LoVo (cell line): ENCODE data around the gene JAZF1.
A peak's percentile ranks its signal among the peaks of the same experiment; 100 is the strongest.

Source experiments
- DNase-seq: peaks from one replicate; pipeline ENCODE4 v3.0.0-alpha.2; 2016; ENCODE audit warnings: low spot score

Gene JAZF1

DNA sequence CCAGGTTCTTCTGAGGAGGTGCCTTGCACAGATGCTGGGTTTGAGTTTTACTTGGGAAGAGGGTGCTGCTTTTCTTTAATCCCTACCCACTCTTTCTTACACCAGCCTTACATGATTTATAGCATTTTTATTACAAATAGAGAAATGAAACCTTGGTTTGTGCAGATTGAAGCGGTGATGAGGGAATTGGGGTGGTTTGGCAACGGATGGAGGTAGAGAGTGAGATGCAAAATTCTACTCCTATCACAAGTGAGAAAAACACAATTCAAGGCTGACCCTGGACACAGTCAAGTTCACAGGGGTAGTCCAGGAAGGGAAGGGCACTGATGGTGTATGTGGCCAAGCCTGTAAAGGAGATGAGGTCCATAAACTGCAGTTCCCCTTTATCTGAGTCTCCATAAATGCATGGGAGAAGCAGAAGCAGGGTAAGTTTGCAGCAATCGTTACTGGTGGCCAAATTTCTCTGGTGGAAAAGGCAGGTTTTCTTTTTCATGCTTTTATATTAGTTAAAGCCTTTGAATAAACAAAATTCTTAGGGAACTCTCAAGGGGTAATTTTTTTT lies 214.3 kb downstream of the JAZF1 start:
- no peak for DNase-seq

DNA sequence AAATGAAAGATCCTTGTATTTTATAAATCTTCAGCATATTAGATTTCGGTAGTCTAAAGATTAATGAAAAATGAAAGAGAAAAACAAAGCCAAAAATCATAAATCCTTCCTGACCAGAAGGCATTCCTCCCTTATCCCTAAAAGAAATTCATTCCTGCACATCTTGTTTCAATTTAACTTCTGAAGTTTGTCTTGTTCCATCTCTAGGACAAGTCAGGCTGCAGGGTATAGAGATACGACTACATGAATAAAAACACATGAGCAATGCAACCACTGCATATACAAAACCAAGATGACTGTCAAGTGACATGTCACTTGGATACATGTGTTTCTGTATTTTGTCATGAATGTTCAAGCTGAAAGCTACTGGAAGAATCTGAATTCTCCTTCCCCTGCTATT lies 214.9 kb downstream of the JAZF1 start:
- DNase-seq = no peak

DNA sequence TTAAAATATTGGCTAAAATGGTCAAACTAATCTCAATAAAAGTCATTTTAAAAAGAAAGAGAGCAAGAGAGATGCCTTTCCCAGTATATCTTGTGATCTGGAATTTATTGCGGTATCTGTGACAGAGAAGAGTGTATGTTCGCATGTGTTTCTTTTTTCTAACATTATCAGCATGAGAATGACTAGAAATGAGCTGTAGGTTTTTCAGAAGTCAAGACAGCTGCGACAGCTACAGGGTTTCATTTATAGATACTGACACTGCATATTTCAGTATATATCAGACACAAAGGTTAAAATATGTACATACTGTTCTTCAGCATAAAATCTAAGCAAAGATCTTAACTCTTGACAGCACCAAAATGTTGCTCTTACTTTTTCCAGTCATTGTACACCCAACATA lies 215.8 kb downstream of the JAZF1 start:
- DNase-seq = no peak

DNA sequence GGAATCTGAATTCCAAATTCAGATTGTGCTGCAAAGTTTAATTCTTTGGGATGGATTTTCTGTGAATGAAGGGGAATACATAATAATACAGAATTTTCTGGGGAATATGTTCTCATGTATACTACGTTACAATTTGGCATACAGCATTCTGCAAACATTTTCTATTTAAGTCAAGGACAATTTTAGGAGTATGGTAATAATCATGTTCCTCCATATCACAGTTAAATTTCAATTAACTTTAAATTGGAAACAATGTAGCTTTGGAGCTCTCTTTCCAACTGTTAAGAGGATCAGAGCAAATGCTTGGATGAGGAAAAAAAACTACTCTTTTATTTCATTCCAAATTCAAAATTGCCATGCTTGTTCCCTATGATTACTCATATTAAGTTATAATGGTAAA lies 217.5 kb downstream of the JAZF1 start:
- no peak for DNase-seq

DNA sequence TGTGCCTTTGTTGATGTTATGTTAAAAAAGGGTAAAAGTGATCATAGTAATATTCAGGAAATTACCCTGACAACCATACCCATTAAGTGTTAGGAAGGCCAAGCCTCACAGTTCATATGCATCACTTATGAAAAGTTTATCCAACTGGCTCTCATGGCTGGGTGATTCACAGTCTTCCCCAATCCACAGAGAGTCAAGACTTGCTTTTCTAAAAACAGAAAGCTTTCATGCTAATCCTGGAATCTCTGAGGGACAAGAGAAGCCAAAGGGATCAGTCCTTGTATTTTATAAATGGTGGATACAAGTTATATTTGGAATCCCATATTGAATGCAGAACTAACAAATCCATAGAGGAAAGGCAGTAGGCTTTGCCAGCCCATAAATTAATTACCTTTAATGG lies 218.3 kb downstream of the JAZF1 start:
- no peak for DNase-seq

DNA sequence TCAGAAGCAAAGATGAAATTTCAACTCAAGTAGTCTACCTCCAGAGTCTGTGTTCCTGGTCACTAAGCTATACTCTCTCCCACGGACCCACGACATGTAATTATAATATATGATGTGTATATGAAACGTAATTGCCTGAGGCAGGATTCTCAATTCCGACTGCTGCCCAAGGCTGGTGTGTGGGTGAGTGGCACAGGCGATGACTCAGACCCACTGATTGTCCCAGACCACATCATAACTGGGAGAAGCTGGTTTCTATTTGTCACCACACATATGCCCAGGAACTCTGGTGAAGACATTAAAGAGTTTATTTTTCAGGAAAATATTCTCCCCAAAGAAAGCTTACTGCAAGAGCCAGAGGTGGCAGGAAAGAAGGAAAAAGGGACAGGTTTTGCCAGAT lies 219.3 kb downstream of the JAZF1 start:
- DNase-seq = peak; percentile 68

DNA sequence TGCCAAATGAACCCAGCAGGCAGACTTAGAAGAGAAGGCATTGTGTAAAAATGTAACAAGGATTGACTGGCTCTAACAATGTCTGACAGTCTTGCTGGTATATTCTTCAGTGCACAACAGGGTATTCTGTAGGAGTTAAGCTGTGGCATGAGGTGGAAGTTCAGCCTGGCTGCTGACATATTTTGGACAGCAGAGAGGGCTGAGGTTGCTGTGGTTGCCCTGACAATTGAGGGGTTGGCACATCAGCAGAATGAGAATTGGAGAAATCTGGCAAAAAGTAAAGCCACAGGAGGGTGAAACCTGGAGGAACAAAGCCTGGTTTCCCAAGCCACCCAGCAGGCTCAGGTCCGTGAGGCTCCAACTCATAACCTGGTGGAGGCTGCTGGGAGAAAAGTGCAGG lies 220.2 kb downstream of the JAZF1 start:
- no peak for DNase-seq

DNA sequence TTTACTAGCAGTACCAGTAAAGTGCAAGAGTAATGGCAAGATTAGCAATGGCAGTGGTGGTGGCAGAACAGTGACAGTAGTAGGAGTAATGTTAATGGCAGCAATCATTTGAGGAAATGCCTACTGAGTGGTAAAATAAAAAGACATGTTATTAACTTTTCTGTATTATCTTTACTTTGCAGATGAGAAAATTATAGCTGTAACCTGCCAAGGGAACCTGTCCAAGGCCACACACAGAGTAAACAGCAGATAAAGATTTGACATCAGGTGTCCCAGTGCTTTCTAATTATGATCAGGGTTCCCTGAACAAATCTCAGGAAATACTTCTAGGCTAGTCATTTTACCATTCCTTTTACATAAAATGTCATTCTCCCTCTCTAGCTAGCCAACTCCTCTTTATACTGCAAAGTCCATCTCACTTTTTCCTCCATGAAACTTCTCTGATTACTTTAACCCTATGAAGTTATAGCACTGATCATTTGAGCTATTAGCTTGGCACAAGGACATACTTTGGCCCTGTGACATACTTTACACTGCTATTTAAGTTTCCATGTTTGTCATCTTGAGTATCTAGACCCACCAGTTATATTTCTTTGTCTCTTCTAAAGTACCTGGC lies 221.6 kb downstream of the JAZF1 start:
- DNase-seq = no peak

DNA sequence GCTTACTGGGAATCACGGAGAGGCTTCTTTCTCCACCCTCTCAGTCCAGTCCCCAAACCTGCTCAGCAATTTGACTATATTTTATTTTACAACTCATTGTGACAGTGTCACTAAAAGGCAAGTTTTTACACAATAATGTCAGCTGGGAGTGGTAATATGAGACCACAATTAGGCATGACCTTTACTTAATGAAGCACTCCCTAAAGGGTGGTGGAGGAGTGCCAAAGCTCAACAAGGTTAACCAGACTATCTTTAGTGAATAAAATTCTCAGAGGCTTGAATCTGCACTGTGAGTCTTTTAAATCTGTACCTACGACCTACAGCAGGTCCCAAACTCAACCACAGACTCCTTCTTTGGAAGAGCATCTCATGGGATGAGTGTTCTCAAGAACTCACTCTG lies 225.0 kb downstream of the JAZF1 start:
- no peak for DNase-seq

DNA sequence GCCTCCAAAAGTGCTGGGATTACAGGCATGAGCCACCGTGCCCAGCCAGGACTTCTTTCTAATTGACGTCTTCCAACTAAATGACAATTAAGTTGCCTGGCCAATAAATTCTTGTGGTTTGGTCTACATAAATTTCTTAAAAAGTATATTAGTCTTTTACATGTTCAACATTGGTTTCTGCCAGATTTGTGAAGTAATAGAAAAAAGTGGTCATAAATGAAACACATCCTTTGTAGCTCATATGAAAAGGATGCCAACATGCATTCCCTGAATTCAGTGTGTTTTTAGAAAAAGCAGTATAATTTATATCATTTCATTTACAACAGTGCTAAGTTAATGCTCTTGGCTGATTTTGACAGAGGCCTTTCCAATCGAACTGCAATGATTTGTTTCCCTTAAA lies 225.6 kb downstream of the JAZF1 start:
- DNase-seq = no peak

DNA sequence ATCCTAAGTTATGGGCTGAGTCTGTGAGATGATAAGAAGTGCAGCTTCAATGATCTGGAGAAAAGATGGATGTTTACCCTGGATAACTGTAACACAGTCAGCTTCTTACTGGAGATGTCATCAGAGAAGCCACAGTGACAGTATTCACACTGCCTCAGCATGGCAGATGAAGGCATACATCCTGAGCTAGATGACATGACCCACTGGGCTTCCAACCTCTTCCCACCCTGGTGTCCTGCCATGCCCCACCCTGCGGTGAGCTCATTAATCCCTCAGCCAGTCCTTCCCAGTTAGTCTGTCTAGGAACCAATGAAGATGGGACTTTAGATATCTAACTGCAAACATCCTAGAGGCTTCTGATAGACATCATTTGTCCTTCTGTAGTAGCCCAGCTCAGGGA lies 226.8 kb downstream of the JAZF1 start:
- no peak for DNase-seq

DNA sequence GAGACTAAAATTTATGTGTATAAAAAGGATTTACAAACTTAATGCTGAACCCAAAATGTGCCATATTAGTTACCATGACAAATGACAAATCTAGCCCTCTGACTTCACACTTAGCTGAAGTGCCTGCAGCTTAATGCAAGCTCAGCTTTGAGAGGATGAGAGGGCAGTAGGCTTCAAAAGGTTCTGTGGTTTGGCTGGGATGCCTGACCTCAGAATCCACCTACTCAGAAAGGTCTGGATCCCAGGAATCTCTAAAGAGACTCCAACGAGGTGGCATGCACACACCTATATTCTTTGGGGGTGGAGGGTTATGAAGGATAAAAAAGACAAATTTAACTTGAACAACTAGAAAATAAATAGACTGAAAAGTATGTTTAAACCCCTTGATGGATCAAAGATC lies 227.2 kb downstream of the JAZF1 start:
- no peak for DNase-seq

DNA sequence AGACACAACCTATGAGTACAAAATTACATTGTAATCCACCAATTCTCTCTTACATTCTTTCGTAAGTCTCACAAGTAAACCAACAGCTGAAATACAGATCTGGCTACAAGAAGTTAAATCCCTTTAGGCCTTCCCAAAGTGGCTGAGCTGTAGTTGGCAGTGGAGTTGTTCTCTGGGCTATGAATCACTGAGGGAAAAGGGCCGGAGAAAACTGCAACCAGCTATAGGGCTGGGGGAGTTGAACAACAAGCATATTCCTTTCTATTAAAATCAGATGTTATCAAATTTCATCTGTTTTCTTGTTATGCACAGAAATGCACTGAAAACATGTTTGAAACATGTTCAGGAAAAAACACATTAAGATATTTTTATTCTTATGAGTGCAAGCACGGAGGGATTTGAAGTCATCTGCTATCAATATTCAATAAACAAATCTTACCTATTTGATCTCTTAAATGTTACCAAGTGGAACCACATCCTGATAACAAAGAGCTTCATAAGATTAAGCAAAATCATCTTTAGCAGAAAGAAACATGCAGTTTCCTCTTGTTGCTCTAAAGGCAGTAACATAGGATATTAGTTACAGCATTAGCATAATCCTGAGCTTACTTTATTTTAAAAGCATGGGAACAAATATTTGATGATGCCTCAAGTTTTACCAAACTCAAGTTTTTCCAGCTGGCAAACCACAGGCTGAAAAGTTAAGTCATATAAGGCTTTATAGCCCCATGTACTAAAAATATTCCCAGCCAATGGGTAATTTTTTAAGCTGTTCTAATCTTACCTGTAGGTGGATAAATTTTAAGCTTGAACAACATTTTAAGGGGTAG lies 227.9 kb downstream of the JAZF1 start:
- no peak for DNase-seq

DNA sequence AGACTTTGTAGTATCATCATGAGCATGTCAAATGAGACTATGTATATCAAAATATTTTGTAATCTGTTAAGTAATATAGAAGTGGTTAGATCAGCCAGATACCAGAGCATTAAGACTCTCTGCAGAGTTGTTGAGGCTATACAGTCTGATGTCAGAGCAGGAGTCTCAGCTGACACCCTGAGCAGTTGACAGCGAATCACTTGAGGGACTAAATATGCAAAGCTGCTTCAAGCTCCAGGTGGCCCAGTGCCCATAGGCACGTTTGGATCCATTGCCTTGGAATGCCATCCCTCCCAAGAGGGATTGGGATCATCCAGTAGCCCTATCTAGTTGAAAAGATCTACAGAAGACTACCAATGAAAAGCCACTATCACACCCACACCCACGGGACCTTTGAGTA lies 230.5 kb downstream of the JAZF1 start:
- no peak for DNase-seq

DNA sequence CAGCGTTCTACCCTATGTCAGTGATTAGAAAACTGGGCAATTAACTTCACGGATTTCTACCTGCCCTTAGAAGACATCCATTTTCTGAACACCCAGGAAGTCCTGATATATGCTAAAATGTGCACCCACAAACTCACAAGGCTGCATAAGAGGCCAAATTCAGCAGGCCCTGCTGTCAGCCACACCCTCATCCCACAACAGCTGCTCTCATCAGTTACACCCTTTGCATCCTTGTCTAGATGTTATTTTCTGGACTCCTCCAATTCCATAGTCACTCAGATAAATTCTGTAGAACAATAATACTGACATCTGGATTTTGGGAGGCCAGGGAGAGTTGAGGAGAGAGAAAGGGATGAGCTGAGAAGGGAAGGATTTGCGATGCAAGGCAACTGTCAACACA lies 231.7 kb downstream of the JAZF1 start:
- no peak for DNase-seq

DNA sequence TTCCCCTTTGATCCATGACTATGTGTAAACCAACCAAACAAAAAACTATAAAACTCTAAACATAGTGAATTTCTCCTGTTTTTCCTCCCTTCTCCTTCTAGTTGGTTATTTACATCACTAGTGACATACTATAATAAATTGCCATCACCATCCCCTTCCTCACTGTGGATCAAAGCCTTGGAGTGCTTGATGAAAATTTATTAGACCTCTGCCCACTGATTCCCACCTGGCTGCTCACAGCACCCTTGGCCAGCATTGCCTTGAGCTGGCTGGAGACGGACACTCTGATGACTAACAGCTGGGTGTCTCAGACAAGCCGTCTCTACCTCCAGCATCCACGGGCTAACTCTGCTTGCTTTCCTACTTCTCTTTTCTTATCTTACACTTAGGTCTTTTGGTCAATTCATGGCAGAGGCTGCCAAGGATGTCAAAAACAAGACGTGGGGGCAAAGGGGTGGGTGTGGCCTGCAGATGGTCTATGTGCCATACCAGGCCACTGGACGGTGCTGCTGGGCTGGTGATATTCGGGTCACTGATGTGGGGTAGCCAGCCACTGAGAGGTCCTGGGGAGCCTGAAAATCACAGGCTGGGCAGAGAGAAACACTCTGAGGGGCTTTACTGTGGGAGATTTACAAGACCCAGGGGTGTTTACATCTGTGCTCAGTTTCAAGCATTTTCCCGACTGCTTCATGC lies 232.9 kb downstream of the JAZF1 start:
- no peak for DNase-seq

DNA sequence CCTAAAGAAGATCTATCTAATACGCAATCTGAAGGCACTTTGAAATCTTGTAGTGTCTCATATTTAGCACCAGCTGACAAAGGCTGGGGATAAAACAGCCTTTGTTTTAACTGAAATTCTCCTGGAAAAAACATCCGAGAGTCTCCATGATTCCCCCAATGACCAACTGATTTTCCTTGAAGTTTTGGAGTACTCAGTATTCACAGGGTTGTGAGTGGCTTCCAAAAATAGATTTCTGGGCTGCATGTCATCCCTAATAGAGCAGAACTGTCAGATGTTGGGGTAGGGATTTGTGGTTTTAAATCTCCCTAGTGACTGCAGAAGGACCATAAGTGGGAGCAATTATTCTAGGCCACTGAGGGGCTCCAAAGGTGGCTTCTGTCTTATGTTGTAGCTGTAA lies 234.2 kb downstream of the JAZF1 start:
- DNase-seq = no peak

DNA sequence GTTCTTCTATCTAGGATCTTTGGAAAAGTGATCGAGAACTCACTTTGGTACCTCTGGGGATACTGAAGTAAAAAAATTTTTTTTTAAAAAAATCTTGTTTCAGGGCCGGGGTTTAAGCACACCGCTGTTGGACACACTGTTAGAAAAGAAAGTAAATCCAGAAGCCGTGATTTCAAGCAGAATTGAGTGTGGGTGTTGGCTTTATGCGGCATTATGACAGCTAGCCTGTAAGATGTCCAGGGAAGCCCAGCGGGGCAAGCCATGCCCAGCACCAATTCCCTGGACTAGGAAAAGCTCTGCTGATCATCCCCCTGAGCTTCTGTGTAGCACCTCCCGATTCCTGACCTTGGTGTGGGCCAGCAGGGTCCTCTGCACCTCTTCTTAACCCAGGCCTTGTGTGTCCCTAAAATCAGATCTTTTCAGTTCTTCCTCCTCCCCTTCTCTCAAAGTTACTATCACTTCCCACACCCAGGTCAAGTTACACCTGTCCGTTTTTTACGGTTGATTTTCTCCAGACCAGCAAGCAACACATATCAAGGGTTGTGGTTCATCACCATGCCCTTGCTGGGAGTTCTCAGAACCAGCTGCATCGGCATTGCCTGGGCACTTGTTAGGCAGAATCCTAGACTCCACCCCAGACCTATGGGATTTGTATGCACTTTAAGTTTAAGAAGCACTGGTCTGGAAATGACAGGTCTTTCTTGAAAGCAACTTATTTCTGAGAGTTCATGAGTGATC lies 235.4 kb downstream of the JAZF1 start:
- no peak for DNase-seq

DNA sequence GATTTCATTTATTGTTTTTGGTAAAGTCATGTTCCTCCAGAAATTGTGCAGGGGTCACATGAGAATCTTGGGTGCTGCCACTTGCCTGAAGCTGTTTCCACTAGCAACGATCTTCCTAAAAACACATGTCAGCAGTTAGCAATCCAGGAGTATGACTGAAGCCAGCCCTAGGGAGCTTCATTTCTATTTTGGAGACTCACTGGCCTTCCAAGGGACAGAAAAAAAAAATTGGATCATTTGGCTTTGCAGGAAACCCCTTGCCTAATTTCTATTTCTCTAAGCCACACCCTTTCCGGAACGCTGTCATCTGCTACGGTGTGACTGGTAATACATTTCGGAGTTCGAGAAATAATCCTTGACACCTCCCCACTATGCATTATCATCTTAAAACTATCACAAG lies 236.0 kb downstream of the JAZF1 start:
- no peak for DNase-seq

DNA sequence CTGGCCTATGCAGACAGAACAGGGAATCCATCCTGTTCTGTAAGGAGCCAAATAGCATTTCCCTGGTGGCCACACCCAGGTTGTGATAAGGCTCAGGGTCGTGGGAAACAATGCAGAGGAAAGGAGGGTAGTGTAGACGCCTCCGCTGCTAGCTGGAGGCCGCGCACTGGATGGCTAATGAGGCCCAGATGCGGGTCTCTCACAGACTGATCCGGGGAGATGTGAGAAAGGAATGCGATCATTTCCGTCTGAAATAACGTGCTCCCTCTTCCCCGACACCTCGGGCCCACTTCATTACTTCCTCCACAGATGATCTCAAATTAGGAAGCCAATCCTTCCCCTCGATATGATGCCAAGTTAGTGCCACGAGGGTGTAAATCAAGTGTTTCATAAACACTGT lies 237.4 kb downstream of the JAZF1 start:
- no peak for DNase-seq

DNA sequence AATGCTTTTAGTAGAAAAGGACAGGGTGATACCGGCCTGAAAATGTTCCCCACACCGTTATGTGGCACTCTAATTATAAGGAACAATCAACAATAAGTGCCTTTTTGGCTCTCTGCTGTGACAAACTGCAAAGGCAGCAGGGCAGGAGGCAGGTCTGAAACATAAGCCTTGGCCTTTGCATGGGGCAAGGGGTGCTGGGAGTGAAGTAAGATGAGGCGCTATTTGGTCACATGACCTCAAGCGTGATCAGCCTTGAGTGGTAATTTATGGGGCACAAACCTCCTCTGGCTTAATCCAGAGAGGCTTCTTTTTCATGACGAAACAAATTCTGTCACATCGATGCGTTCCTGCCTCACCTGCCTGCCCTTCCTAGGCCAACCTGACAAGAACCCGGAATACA lies 237.9 kb downstream of the JAZF1 start:
- no peak for DNase-seq

DNA sequence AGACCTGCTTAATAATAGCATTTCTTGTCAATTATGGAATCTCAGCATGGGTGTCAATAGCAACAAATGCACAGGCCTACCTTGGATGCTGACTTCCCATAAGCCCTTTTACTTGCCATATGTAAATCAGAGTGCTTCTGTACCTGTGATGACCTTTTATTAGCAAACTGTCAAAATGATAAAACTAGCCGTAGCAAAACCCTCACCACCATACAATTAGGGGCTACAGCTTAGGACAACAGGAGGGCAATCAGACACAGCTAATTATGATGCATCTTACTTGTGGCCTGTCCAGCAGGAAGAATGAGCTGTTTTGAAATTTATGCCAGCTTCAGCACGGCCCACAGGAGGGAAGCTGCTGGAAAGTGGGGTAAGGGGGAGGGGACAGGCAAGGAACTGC lies 239.1 kb downstream of the JAZF1 start:
- no peak for DNase-seq
